HG02610 (cell line): Measurements from ENCODE around the gene BMPR1A.

ENCODE experiments used
- ATAC-seq: cut with Tn5 transposase; IDR thresholded peaks from one replicate; pipeline ENCODE4 v1.9.1; 2021; ENCODE audit warnings: mild to moderate bottlenecking, moderate library complexity; ENCODE audit not compliant: unreplicated experiment

The BMPR1A gene

DNA sequence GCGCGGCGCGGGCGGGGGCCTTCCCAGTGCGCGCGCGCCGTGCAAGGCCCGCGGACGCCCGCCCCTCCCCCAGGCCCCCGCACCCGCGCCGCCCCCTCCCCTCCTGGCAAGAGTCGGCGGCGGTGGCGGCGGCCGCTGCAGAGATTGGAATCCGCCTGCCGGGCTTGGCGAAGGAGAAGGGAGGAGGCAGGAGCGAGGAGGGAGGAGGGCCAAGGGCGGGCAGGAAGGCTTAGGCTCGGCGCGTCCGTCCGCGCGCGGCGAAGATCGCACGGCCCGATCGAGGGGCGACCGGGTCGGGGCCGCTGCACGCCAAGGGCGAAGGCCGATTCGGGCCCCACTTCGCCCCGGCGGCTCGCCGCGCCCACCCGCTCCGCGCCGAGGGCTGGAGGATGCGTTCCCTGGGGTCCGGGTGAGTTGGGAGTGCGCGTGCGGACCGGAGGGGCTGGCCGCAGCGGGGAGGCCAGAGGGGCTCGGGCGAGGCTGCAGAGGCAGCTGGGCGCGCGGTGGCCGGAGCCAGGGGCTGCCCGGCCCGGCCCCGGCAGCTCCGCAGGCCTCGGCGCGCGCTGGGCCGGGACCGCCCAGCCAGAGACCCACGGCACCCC, at the start of gene BMPR1A:
BMPR1A (plus strand) TSS at position 109 of the 602 bp plus-strand sequence. CDS start 119,400 bp downstream, outside the sequence.
- peak; percentile 19 for ATAC-seq

- ATAC-seq = no peak
Observed at GRCh38 chr10:86706977-86707376, 49.4 kb upstream of the BMPR1A start.

GRCh38 chr10:86707505-86707904, 48.9 kb upstream of the BMPR1A start:
- ATAC-seq = no peak

GRCh38 chr10:86708068-86708782, 48.2 kb upstream of the BMPR1A start:
- no peak for ATAC-seq

- no peak for ATAC-seq
Observed at GRCh38 chr10:86708783-86709380, 47.5 kb upstream of the BMPR1A start.

DNA sequence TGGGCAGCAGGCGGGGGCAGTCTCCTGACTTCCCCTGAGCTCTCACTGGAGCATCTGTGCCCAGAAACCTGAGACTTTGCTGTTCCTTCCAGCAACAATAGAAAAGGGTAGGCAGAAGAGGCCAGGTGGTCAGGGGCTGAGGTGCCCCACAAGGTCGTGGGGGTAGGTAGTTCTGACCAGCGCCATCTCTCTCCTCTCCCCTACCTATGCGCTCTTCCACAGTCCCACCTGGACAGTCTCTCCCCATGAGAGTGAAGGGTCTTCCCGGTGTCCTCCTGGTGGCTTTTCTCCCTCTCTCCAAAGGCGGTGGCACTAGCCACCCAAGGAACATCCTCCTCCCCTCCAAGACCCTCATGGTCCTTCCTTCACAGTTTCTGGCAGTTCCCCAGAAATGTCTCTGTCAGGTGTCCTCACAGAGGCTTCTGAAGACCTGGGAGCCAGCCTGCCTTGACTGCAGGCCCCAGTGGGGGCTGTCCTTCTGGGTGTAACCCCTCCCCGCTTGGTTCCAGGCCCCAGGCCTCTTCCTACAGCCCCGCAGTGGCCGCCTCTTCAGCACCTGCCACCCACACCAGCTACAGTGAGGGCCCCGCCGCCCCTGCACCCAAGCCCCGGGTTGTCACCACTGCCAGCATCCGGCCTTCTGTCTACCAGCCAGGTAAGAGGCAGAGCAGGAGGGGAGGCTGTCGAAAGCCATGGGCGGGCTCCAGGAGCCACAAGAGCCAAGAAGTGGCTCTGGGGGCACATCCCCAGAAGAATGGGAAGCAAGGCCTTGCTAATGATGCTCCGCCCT, 46.8 kb upstream of the BMPR1A start:
- no peak for ATAC-seq

DNA sequence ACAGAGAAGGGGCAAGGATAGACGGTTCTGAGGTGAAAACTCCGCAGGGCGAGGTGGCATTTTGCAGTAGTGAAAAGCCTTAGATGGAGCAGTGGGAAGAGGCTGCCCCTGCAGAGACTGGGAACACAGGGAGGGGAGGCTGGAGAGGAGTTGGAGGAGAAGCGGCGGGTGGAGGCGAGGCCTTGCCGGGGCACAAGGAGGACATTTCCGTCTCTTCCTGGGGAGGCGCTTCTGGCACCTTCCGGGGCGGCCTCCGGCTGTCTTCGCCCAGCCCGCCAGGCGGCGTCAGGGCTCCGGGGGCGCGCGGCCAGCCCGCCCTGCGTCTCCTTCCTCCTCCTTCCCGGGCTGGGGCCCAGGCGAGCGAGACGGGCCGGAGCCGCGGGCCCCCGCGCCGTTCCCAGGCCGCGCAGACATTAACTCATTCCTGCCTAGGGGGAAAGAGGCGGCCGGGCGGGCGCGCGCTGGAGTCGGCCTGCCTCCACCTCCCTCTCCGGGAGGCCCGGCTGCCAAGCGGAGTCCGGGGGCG, 45.4 kb upstream of the BMPR1A start:
- ATAC-seq = peak; percentile 90

GRCh38 chr10:86711513-86712316, 44.7 kb upstream of the BMPR1A start:
- ATAC-seq = peak; percentile 40

DNA sequence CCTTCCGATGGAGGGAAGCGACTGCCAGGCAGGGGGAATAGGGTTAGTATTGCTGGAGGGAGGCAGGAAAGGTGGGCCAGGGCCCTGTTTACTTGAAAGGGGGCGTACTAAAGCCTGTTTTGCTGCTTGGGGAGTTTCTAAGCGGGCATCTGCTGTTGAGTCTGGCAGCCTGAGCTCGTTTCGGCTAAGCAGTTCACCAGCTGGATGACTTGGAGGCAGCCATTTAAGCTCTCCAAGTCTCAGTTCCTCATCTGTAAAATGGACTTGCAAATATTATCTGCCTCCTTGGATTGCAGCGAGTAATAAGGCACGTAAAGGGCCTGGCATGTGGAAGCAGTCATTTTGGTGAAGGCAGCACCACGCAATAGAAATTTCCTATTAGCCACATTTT, 44.1 kb upstream of the BMPR1A start:
- ATAC-seq = peak; percentile 12

- ATAC-seq = no peak
Observed at GRCh38 chr10:86715156-86715795, 41.1 kb upstream of the BMPR1A start.

- no peak for ATAC-seq
Observed at GRCh38 chr10:86715836-86716235, 40.6 kb upstream of the BMPR1A start.

DNA sequence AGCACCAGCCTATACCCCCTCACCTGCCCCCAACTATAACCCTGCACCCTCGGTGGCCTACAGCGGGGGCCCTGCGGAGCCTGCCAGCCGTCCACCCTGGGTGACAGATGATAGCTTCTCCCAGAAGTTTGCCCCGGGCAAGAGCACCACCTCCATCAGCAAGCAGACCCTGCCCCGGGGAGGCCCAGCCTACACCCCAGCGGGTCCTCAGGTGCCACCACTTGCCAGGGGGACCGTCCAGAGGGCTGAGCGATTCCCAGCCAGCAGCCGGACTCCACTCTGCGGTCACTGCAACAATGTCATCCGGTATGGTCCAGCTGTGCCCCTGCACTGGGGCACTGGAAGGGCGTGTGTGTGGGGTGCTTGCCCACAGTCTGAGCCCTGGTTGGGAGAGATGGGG, 40.0 kb upstream of the BMPR1A start:
- no peak for ATAC-seq

GRCh38 chr10:86718556-86718955, 37.9 kb upstream of the BMPR1A start:
- no peak for ATAC-seq

- ATAC-seq = no peak
Observed at GRCh38 chr10:86721232-86721631, 35.2 kb upstream of the BMPR1A start.

GRCh38 chr10:86723009-86723408, 33.4 kb upstream of the BMPR1A start:
- ATAC-seq = no peak

DNA sequence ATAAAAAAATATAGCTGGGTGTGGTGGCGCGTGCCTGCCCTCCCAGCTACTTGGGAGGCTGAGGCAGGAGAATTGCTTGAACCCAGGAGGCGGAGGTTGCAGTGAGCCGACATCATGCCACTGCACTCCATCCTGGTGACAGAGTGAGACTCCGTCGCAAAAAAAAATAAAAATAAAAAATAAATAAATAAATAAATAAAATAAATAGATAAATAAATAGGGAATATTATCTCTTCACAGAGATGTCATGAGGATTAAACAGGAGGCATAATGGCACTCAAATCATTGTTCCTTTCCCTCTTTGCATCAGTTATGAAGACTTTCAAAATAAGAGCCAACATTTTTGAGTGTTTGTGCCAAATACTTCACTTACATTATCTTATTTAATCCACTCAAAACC, 32.0 kb upstream of the BMPR1A start:
- ATAC-seq = no peak

DNA sequence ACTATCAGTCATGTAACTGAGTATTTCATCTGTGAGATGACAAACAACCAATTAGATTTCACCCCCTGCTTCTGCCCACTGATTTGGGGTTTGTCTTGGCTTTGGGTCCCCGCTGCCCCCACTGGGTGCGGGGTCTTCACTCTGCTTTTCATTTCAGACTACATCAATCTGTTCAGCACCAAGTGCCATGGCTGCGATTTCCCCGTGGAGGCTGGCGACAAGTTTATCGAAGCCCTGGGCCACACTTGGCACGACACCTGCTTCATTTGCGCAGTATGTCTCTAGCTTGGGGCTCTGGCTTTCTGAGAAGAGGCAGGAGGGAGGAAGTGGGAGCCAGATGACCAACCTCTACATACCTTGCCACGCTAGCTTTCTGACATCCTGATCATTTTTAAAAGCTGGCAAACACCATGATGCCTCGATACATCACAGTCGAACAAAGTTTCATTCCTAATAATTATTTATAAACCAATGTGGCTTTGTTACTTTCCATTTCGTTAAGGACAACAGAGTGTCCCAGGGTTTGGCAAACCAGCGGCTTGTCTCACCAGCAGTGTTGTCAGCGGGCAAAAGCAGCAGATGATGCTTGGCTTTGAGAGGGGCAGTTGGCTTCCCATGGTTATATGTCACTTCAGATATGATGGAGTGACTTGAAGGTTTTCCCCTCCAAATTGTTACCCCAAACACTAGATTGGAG, 30.3 kb upstream of the BMPR1A start:
- no peak for ATAC-seq

DNA sequence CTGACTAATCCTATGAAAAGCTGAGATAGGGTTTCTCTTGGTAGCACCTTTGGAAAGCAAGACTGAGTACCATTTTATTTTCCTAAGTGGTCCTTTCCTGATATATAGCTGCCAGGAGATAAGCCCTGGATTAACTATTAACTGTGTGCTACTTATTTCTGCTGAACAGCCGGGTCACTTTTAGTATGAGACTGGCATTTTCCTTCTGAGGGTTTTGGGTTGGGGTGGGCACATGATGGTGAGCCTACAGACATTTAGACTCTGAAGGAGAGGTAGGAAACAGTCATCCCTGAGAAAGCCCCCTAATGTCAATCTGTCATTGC, 29.8 kb upstream of the BMPR1A start:
- ATAC-seq = no peak

- no peak for ATAC-seq
Observed at GRCh38 chr10:86727470-86727869, 28.9 kb upstream of the BMPR1A start.

DNA sequence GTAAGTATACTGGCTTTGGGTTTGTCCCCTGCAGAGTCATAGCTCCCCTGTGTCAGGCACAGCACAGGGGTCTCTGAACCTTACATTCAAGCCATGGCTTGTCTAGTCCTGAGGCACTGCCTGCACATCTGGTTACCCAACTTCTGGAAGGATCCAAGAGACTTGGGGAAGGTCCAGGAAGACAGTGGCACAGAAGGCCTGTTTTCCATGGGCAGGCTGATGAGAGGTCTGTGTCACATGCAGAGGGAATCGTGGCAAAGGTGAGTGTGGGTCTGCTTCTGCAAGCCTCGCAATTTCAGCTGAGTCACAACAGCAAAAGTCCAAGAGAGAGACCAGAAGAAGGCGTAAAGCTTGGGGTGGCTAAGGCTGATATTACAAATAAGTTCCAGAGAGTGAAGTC, 28.4 kb upstream of the BMPR1A start:
- no peak for ATAC-seq
